Measurements from ENCODE around the gene RIGI. TPM values are rescaled to one million over a fixed set of nuclear protein-coding genes. Genes with fewer than 3 reads are reported as not detected.

RIGI gene
- total and polyA plus RNA-seq, 2 of the 13 experiments (the other 11 are each of a cell fraction or from before 2014, with no cell fraction given): 3.0 to 8.2 TPM

GRCh38 chr9:32558408-32558934, 32.5 kb upstream of the RIGI start:
- Histone ChIP-seq H3K4me2 (ENCODE audit: low read depth, low read length) (no peak overlapping the region), H4K20me1 (ENCODE audit: insufficient read depth, low read length) (no peaks in the 10 kb centered on the region), H3K4me3 (replicated peaks in 1 of 3; ENCODE audit: insufficient read depth in 1 of 3, low read depth in 2 of 3, low read length in 3 of 3) (no peak overlapping the region), H2AFZ (ENCODE audit: low read length) (no peak overlapping the region), H3K79me2 (ENCODE audit: insufficient read depth, low read length) (peaks cover under 1% of the 10 kb centered on the region), H3K27ac (ENCODE audit: extremely low read length, insufficient read depth, low read length) (peak overlapping the region; percentile 32), H3K9ac (ENCODE audit: insufficient read depth, low read depth, low read length) (no peak overlapping the region), H3K9me3 (ENCODE audit: low read length) (no peaks in the 10 kb centered on the region), H3K36me3 (replicated peaks in 1 of 2; ENCODE audit: control insufficient read depth in 1 of 2, insufficient read depth in 2 of 2, low read length in 2 of 2) (no peaks in the 10 kb centered on the region; a peak in 2 of 5 replicates), H3K4me1 (ENCODE audit: insufficient read depth, low read length) (peaks cover 24% of the 10 kb centered on the region), H3K27me3 (ENCODE audit: control insufficient read depth in 1 of 2, insufficient read depth in 2 of 2, low read length in 2 of 2) (no peaks in the 10 kb centered on the region)
- ChIA-PET CTCF (ENCODE audit: low intra/inter-chr PET ratio, low total read pairs) (no interaction called here), POLR2A (interaction anchor here (1.9 kb wide), 1 partner anchor 174 kb away, joined by 4 read pairs; the partner anchor contains the start of gene ACO1)
- FAIRE-seq (peak; percentile 49), ATAC-seq (peak; percentile 56; the same call in 1 of the 3 replicates), DNase-seq (ENCODE audit: low spot score) (no peak)
- in situ Hi-C loops (cut with HindIII; ENCODE audit: extremely low pct_ligation_motif_present, low pct_unique_long_range_greater_than_20kb): no loop called here
- WGBS (ENCODE audit: low lambda C conversion rate): 61% methylated on average over 3 of the region's 3 CpGs
- intact Hi-C loops (cut with micrococcal nuclease; ENCODE audit: unreplicated experiment): no loop called here
- no TSS peak for BruUV-seq (replicated peaks)
- TF ChIP-seq ZKSCAN5 (CRISPR knock-in tag; IDR thresholded peaks at IDR 0.05): peak; percentile 88; the same call in 1 of the 2 replicates
- TF ChIP-seq FOSL2 (CRISPR knock-in tag; IDR thresholded peaks at IDR 0.05): no peak
- no peak for TF ChIP-seq IRF2 (CRISPR knock-in tag; IDR thresholded peaks at IDR 0.05)
- no peak for TF ChIP-seq HNRNPL (IDR thresholded peaks at IDR 0.05; ENCODE audit: low read depth, low read length)
- TF ChIP-seq, protein P1, sequence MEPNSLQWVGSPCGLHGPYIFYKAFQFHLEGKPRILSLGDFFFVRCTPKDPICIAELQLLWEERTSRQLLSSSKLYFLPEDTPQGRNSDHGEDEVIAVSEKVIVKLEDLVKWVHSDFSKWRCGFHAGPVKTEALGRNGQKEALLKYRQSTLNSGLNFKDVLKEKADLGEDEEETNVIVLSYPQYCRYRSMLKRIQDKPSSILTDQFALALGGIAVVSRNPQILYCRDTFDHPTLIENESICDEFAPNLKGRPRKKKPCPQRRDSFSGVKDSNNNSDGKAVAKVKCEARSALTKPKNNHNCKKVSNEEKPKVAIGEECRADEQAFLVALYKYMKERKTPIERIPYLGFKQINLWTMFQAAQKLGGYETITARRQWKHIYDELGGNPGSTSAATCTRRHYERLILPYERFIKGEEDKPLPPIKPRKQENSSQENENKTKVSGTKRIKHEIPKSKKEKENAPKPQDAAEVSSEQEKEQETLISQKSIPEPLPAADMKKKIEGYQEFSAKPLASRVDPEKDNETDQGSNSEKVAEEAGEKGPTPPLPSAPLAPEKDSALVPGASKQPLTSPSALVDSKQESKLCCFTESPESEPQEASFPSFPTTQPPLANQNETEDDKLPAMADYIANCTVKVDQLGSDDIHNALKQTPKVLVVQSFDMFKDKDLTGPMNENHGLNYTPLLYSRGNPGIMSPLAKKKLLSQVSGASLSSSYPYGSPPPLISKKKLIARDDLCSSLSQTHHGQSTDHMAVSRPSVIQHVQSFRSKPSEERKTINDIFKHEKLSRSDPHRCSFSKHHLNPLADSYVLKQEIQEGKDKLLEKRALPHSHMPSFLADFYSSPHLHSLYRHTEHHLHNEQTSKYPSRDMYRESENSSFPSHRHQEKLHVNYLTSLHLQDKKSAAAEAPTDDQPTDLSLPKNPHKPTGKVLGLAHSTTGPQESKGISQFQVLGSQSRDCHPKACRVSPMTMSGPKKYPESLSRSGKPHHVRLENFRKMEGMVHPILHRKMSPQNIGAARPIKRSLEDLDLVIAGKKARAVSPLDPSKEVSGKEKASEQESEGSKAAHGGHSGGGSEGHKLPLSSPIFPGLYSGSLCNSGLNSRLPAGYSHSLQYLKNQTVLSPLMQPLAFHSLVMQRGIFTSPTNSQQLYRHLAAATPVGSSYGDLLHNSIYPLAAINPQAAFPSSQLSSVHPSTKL (CRISPR knock-in tag; IDR thresholded peaks at IDR 0.05): peak; percentile 34
- TF ChIP-seq PLRG1 (conservative IDR thresholded peaks at IDR 0.05): no peak
- 0 out of 2 replicates have a peak, but pooled peaks have one; percentile 20 for TF ChIP-seq PAXIP1 (CRISPR knock-in tag; conservative IDR thresholded peaks at IDR 0.05)
- no peak for TF ChIP-seq RFXANK (CRISPR knock-in tag; IDR thresholded peaks at IDR 0.05)
- TF ChIP-seq SAP130 (CRISPR knock-in tag; IDR thresholded peaks at IDR 0.05; ENCODE audit: low read depth): peak; percentile 42; the same call in 1 of the 2 replicates

All from HepG2 (cell line).